Vagina (tissue), 2 donors: Measurements from ENCODE around the gene SYTL5. TPM values are rescaled to one million over a fixed set of nuclear protein-coding genes. Genes with fewer than 3 reads are reported as not detected.

ENCODE experiments used
- DNase-seq, 2 donors: peaks; one replicate each; pipeline ENCODE4 v3.0.0-alpha.2; 2017; ENCODE audit errors: extremely low spot score in 2 of 2
- H3K27ac ChIP-seq: fragments of 200-600 bp; sonication (generic); one replicate; pipeline ENCODE4 v1.5.1; 2019
- H3K27me3 ChIP-seq: fragments of 200-600 bp; sonication (generic); one replicate; pipeline ENCODE4 v1.5.1; 2019
- H3K36me3 ChIP-seq, 2 donors: fragments of 200-600 bp; sonication (generic); one replicate each; pipeline ENCODE4 v1.5.1; 2017 to 2019
- H3K4me1 ChIP-seq: fragments of 200-600 bp; sonication (generic); one replicate; pipeline ENCODE4 v1.5.1; 2019
- H3K4me3 ChIP-seq, 2 donors: fragments of 200-600 bp; sonication (generic); 1 replicate in 1 of 2; 2 replicates in 1 of 2; pipeline ENCODE4 v1.5.1; 2016 to 2019
- H3K9me3 ChIP-seq: fragments of 200-600 bp; sonication (generic); one replicate; pipeline ENCODE4 v1.5.1; 2019
- CTCF ChIP-seq, 3 experiments: fragments of 450-650 bp in 2 of 3; fragments of 200-600 bp in 1 of 3; sonication (generic) in 1 of 3; IDR thresholded peaks; one replicate each; pipeline ENCODE4 v1.5.1; 2017 to 2019; ENCODE audit warnings: antibody characterized with exemption in 3 of 3, mild to moderate bottlenecking in 2 of 3, moderate library complexity in 2 of 3
- POLR2A ChIP-seq, 2 donors: fragments of 450-650 bp; IDR thresholded peaks; one replicate each; pipeline ENCODE4 v1.6.1; 2017; ENCODE audit warnings: antibody characterized with exemption in 2 of 2, mild to moderate bottlenecking in 2 of 2, moderate library complexity in 2 of 2
- POLR2AphosphoS5 ChIP-seq, 2 donors: sonication (generic); formaldehyde crosslinking; IDR thresholded peaks; one replicate each; pipeline ENCODE4 v1.9.0; 2017; ENCODE audit warnings: antibody characterized with exemption in 2 of 2, mild to moderate bottlenecking in 2 of 2, low read depth in 1 of 2; ENCODE audit not compliant: insufficient read depth in 1 of 2
- intact Hi-C: fragments of 100-400 bp; cut with DNase I; formaldehyde crosslinking; loops from one replicate; pipeline ENCODE4 v1.15.1; 2023
- total RNA-seq: library from RNA; depleted of rRNA; stranded (reverse); fragments of >200 nt; gene quantifications from one replicate; pipeline ENCODE4 v1.2.3, GENCODE V29; 2016

Gene SYTL5
- 1.2 TPM for total RNA-seq

- H3K4me3 ChIP-seq = no peak within 1 kb of the TSS
- no peaks in the 10 kb centered on the region for H3K36me3 ChIP-seq
- no peak for DNase-seq
- H3K27ac ChIP-seq = no peak within 1 kb of the TSS
- no peaks in the 10 kb centered on the region for H3K27me3 ChIP-seq
- H3K9me3 ChIP-seq = no peaks in the 10 kb centered on the region
- H3K4me1 ChIP-seq = no peaks in the 10 kb centered on the region
- intact Hi-C loops = no loop called here
- TF ChIP-seq CTCF (IDR thresholded peaks at IDR 0.05) = no peak
- no peak for TF ChIP-seq POLR2A (IDR thresholded peaks at IDR 0.05)
- TF ChIP-seq POLR2AphosphoS5 (IDR thresholded peaks at IDR 0.05; ENCODE audit: insufficient read depth in 1 of 2, low read depth in 1 of 2) = no peak
Observed at GRCh38 chrX:38006291-38006690, at the start of gene SYTL5. Gene SYTL5, plus strand, starts transcription at chrX:38006553. Its CDS starts 27,337 bp downstream, at chrX:38033890.

GRCh38 chrX:37958525-37959211 is 47.7 kb upstream of the SYTL5 start:
- no peaks in the 10 kb centered on the region for H3K4me1 ChIP-seq
- intact Hi-C loops = no loop called here
- no peak overlapping the region for H3K4me3 ChIP-seq
- no peaks in the 10 kb centered on the region for H3K9me3 ChIP-seq
- DNase-seq = no peak
- H3K27me3 ChIP-seq = no peaks in the 10 kb centered on the region
- TF ChIP-seq POLR2A (IDR thresholded peaks at IDR 0.05) = no peak
- TF ChIP-seq CTCF (IDR thresholded peaks at IDR 0.05) = no peak
- TF ChIP-seq POLR2AphosphoS5 (IDR thresholded peaks at IDR 0.05; ENCODE audit: insufficient read depth in 1 of 2, low read depth in 1 of 2) = no peak
- H3K36me3 ChIP-seq = no peaks in the 10 kb centered on the region
- H3K27ac ChIP-seq = no peak overlapping the region

GRCh38 chrX:37959212-37960021 is 46.9 kb upstream of the SYTL5 start:
- intact Hi-C loops = no loop called here

GRCh38 chrX:37961118-37961517 is 45.2 kb upstream of the SYTL5 start:
- TF ChIP-seq POLR2A (IDR thresholded peaks at IDR 0.05) (no peak), CTCF (IDR thresholded peaks at IDR 0.05) (no peak), POLR2AphosphoS5 (IDR thresholded peaks at IDR 0.05; ENCODE audit: insufficient read depth in 1 of 2, low read depth in 1 of 2) (no peak)
- H3K4me1 ChIP-seq = no peaks in the 10 kb centered on the region
- no peak for DNase-seq
- no peaks in the 10 kb centered on the region for H3K9me3 ChIP-seq
- H3K27me3 ChIP-seq = no peaks in the 10 kb centered on the region
- intact Hi-C loops = no loop called here
- no peaks in the 10 kb centered on the region for H3K36me3 ChIP-seq
- H3K4me3 ChIP-seq = no peak overlapping the region
- H3K27ac ChIP-seq = no peak overlapping the region

More at GRCh38 chrX:37959212-37960021, 46.9 kb upstream of the SYTL5 start:
- no peaks in the 10 kb centered on the region for H3K27me3 ChIP-seq
- no peak overlapping the region for H3K27ac ChIP-seq
- H3K36me3 ChIP-seq = no peaks in the 10 kb centered on the region
- H3K4me1 ChIP-seq = no peaks in the 10 kb centered on the region
- TF ChIP-seq POLR2AphosphoS5 (IDR thresholded peaks at IDR 0.05; ENCODE audit: insufficient read depth in 1 of 2, low read depth in 1 of 2) (no peak), CTCF (IDR thresholded peaks at IDR 0.05) (no peak), POLR2A (IDR thresholded peaks at IDR 0.05) (no peak)
- H3K9me3 ChIP-seq = no peaks in the 10 kb centered on the region
- no peak for DNase-seq
- H3K4me3 ChIP-seq = no peak overlapping the region

DNA sequence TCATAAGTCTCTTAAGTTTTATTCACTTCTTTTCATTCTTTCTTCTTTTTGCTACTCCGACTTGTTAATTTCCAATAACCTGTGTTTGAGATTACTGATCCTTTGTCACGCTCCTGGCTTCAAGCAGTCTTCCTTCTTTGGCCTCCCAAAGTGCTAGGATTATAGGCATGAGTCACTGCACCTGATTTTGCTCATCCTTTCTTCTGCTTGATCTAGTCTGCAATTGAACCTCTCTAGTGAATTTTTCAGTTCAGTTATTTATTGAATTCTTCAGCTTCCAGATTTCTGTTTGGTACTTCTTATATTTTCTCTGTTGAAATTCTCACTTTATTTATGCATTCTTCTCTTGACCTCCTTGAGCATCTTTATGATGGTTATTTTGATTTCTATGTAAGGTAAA is 38.6 kb upstream of the SYTL5 start:
- H3K27ac ChIP-seq = no peak overlapping the region
- no peaks in the 10 kb centered on the region for H3K36me3 ChIP-seq
- no peak for DNase-seq
- H3K9me3 ChIP-seq = no peaks in the 10 kb centered on the region
- no peaks in the 10 kb centered on the region for H3K27me3 ChIP-seq
- H3K4me1 ChIP-seq = no peaks in the 10 kb centered on the region
- H3K4me3 ChIP-seq = no peak overlapping the region
- TF ChIP-seq CTCF (IDR thresholded peaks at IDR 0.05) (no peak), POLR2A (IDR thresholded peaks at IDR 0.05) (no peak), POLR2AphosphoS5 (IDR thresholded peaks at IDR 0.05; ENCODE audit: insufficient read depth in 1 of 2, low read depth in 1 of 2) (no peak)
- intact Hi-C loops = no loop called here
